ENCODE measurements around the gene WDR76.

Gene WDR76

DNA sequence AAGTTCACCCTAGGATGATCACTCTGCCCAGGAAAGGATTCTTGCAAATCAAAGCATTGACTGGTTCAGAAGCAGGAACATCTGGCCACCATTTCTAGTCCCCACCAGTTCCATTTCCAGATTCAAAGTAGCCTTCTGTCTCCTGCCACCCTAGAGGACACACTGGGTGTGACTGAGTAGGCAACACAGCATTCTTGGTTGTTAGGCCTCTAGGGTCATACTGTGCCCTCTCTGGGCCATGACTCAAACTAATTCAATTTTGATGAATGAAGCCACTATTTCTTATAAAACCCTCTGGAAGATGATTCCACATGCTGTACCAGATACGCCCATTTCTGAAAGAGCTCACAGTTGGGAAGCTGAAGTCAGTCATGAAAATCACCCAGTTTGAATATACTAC is 69.7 kb downstream of the WDR76 start:
- no peak for FAIRE-seq
- TF ChIP-seq, protein P1, sequence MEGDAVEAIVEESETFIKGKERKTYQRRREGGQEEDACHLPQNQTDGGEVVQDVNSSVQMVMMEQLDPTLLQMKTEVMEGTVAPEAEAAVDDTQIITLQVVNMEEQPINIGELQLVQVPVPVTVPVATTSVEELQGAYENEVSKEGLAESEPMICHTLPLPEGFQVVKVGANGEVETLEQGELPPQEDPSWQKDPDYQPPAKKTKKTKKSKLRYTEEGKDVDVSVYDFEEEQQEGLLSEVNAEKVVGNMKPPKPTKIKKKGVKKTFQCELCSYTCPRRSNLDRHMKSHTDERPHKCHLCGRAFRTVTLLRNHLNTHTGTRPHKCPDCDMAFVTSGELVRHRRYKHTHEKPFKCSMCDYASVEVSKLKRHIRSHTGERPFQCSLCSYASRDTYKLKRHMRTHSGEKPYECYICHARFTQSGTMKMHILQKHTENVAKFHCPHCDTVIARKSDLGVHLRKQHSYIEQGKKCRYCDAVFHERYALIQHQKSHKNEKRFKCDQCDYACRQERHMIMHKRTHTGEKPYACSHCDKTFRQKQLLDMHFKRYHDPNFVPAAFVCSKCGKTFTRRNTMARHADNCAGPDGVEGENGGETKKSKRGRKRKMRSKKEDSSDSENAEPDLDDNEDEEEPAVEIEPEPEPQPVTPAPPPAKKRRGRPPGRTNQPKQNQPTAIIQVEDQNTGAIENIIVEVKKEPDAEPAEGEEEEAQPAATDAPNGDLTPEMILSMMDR (IDR thresholded peaks at IDR 0.05; ENCODE audit: insufficient read depth, missing control alignments) = no peak
- no peak for DNase-seq (ENCODE audit: insufficient read length, low spot score)

DNA sequence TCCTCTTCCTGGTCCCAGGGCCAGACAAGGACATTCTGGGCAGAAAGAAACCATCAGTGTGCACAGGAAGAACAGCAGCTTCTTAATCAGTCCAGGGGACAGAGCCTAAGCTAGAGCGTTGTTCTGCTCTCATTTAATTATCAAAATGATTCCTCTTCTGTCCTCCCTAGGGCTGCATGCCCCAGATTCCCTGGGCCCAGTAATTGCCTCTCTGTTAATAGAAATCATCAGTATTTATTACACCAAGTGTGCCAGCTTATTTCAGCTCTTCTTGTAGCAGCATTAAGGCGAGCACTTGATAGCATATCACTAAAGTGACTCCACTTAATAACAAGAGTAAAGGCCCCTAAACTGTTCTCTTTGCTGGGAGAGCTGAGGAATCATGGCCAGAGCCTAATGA is 72.1 kb downstream of the WDR76 start:
- TF ChIP-seq, protein P1 (IDR thresholded peaks at IDR 0.05; ENCODE audit: insufficient read depth, missing control alignments) = no peak
- FAIRE-seq = no peak

DNA sequence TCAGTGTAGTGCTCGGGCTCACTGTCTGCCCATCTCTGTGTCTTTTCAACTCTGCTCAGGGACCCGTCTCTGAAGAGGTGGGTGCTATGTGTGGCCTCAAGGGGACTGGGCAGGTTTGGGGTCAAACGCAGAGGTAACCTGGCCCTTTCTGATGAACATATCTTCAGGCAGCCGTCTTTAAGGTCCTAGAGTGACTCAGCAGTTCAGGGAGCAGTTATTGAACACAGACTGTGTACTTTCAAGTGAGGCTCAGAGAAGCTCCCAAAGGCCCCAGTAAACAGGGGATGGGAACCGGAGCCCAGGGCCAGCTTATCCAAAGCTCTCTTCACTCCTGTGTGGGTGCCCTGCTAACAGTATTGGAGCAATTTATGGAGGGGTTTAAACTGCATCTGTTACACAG is 73.1 kb downstream of the WDR76 start:
- TF ChIP-seq, protein P1 (IDR thresholded peaks at IDR 0.05; ENCODE audit: insufficient read depth, missing control alignments) = no peak
- no peak for DNase-seq (ENCODE audit: insufficient read length, low spot score)
- no peak for FAIRE-seq

More for the DNA sequence above, 72.1 kb downstream of the WDR76 start:
- DNase-seq (ENCODE audit: insufficient read length, low spot score) = no peak

- FAIRE-seq = no peak
- no peak for DNase-seq (ENCODE audit: insufficient read length, low spot score)
- TF ChIP-seq, protein P1 (IDR thresholded peaks at IDR 0.05; ENCODE audit: insufficient read depth, missing control alignments) = no peak
Observed at GRCh38 chr15:43900996-43901395, 74.2 kb downstream of the WDR76 start.

DNA sequence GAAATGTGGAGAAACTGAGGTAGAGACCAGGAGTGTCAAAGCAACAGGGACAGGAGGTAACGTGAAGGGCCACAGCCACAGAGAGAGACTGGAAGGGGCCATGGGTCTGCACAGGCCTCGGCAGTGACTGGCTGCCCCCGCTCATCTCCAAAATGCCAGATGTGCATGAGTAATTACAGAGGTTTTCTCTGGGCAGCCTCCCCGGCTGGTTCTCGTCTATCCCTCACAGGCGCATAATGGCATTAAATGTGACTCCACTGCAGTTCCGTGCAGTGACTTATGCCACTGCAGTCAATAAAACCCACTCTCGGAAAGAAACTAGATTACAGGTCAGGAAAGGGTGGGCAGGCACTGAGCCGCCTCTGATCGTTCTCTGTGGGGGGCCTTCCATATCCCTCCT is 74.7 kb downstream of the WDR76 start:
- FAIRE-seq (no peak), DNase-seq (ENCODE audit: insufficient read length, low spot score) (no peak)
- TF ChIP-seq, protein P1 (IDR thresholded peaks at IDR 0.05; ENCODE audit: insufficient read depth, missing control alignments) = no peak

GRCh38 chr15:43903864-43904290 is 77.1 kb downstream of the WDR76 start:
- peak; percentile 61 for DNase-seq (ENCODE audit: insufficient read length, low spot score)
- TF ChIP-seq, protein P1 (IDR thresholded peaks at IDR 0.05; ENCODE audit: insufficient read depth, missing control alignments) = peak; percentile 74
- FAIRE-seq = no peak

GRCh38 chr15:43905755-43906154 is 79.0 kb downstream of the WDR76 start:
- no peak for DNase-seq (ENCODE audit: insufficient read length, low spot score)
- TF ChIP-seq, protein P1 (IDR thresholded peaks at IDR 0.05; ENCODE audit: insufficient read depth, missing control alignments) = no peak
- no peak for FAIRE-seq
